Heart left ventricle (tissue), 13 donors: Measurements from ENCODE around the gene EGLN2.

Experiments used
- POLR2A ChIP-seq, 2 donors: fragments of 450-650 bp; IDR thresholded peaks; one replicate each; pipeline ENCODE4 v1.6.1; 2017; ENCODE audit warnings: antibody characterized with exemption in 2 of 2, mild to moderate bottlenecking in 2 of 2, moderate library complexity in 2 of 2
- TF ChIP-seq, protein P1 (sequence below), 12 donors: fragments of 200-600 bp; sonication (generic) in 4 of 12; IDR thresholded peaks; one replicate each; pipeline versions ENCODE4 v1.5.0 to v1.8.0; 2018 to 2022; ENCODE audit warnings: antibody characterized with exemption in 12 of 12, mild to moderate bottlenecking in 5 of 12
- donor health status: ischemic (EF 13 %, LVEDD 7.1; RV severe dilation, severe dysfunction).
- donor health status: DM: no; HTN: yes; CAD: no.
- donor health status: DM: no; HTN: no; CAD: no.
- donor health status: ischemic (EF 25% LVEDD 6.9; RV normal size, moderate dysfunction).
- donor health status: ischemic (EF 25% LVEDD 5.7; RV mildly dilated, moderate dysfunction).
- donor health status: ischemic (EF 35%, LVEDD 5.7; RV mildly dilated, moderate dysfunction).
- donor health status: nonischemic (EF 11% LVEDD 7.7; RV severe dilation, severe dysfunction).
- donor health status: DM: yes; HTN: yes; CAD: no.
- donor health status: PGD.
- donor health status: ischemic (EF 29% LVEDD 5.4; RV normal size, mild dysfunction).
- donor health status: nonischemic (EF 23%, LVEDD 6.1; RV moderate dilation, normal function).

DNA sequence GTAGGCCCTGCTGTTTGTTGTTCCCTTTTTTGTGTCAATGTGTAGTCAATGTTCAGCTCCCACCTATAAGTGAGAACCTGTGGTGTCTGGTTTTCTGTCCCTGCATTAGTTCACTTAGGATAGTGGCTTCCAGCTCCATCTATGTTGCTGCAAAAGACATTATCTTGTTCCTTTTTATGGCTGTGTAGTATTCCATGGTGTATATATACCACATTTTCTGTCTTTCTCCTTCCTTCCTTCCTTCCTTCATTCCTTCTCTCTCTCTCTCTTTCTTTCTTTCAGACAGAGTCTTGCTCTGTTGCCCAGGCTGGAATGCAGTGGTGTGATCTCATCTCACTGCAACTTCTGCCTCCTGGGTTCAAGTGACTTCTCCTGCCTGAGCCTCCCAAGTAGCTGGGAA lies 30.2 kb downstream of the EGLN2 start:
- TF ChIP-seq, protein P1, sequence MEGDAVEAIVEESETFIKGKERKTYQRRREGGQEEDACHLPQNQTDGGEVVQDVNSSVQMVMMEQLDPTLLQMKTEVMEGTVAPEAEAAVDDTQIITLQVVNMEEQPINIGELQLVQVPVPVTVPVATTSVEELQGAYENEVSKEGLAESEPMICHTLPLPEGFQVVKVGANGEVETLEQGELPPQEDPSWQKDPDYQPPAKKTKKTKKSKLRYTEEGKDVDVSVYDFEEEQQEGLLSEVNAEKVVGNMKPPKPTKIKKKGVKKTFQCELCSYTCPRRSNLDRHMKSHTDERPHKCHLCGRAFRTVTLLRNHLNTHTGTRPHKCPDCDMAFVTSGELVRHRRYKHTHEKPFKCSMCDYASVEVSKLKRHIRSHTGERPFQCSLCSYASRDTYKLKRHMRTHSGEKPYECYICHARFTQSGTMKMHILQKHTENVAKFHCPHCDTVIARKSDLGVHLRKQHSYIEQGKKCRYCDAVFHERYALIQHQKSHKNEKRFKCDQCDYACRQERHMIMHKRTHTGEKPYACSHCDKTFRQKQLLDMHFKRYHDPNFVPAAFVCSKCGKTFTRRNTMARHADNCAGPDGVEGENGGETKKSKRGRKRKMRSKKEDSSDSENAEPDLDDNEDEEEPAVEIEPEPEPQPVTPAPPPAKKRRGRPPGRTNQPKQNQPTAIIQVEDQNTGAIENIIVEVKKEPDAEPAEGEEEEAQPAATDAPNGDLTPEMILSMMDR (IDR thresholded peaks at IDR 0.05) = no peak
- TF ChIP-seq POLR2A (IDR thresholded peaks at IDR 0.05) = no peak
